Heart left ventricle (tissue), 16 donors: ENCODE data around the gene UPP1. TPM values are rescaled to one million over a fixed set of nuclear protein-coding genes. Genes with fewer than 3 reads are reported as not detected.

ENCODE experiments used
- ATAC-seq, 4 donors: fragments of 200-7000 bp; cut with Tn5 transposase; one replicate each; pipeline ENCODE4 v1.9.1; 2020 to 2022; ENCODE audit warnings: moderate library complexity in 4 of 4, mild to moderate bottlenecking in 3 of 4, moderate number of reproducible peaks in 1 of 4
- DNase-seq, 5 donors: peaks; one replicate each; pipeline ENCODE4 v3.0.0-alpha.2; 2020
- H3K27ac ChIP-seq, 12 donors: fragments of 200-600 bp; sonication (generic) in 4 of 12; one replicate each; pipeline versions ENCODE4 v1.5.0 to v1.8.0; 2016 to 2022; ENCODE audit warnings: mild to moderate bottlenecking in 2 of 12
- H3K27me3 ChIP-seq, 9 donors: fragments of 200-600 bp; sonication (generic) in 2 of 9; one replicate each; pipeline versions ENCODE4 v1.5.1 to v1.8.0; 2016 to 2022; ENCODE audit warnings: mild to moderate bottlenecking in 3 of 9
- H3K36me3 ChIP-seq, 9 donors: fragments of 200-600 bp; sonication (generic) in 2 of 9; one replicate each; pipeline versions ENCODE4 v1.5.0 to v1.8.0; 2018 to 2022; ENCODE audit warnings: mild to moderate bottlenecking in 2 of 9
- H3K4me1 ChIP-seq, 12 donors: fragments of 200-600 bp; sonication (generic) in 4 of 12; one replicate each; pipeline versions ENCODE4 v1.5.0 to v1.8.0; 2016 to 2022; ENCODE audit warnings: mild to moderate bottlenecking in 3 of 12
- H3K4me3 ChIP-seq, 12 donors: fragments of 200-600 bp; sonication (generic) in 4 of 12; one replicate each; pipeline versions ENCODE4 v1.5.0 to v1.8.0; 2017 to 2022; ENCODE audit warnings: mild to moderate bottlenecking in 9 of 12, moderate library complexity in 4 of 12
- H3K9me3 ChIP-seq, 12 donors: fragments of 200-600 bp; sonication (generic) in 4 of 12; one replicate each; pipeline versions ENCODE4 v1.5.0 to v1.8.0; 2016 to 2022; ENCODE audit warnings: mild to moderate bottlenecking in 1 of 12
- CTCF ChIP-seq, 12 donors: fragments of 200-600 bp; sonication (generic) in 4 of 12; IDR thresholded peaks; one replicate each; pipeline versions ENCODE4 v1.5.0 to v1.8.0; 2018 to 2022; ENCODE audit warnings: antibody characterized with exemption in 12 of 12, mild to moderate bottlenecking in 5 of 12
- POLR2A ChIP-seq, 2 donors: fragments of 450-650 bp; IDR thresholded peaks; one replicate each; pipeline ENCODE4 v1.6.1; 2017; ENCODE audit warnings: antibody characterized with exemption in 2 of 2, mild to moderate bottlenecking in 2 of 2, moderate library complexity in 2 of 2
- WGBS, 4 donors: extraction: QIAGEN DNeasy Blood & Tissue Kit in 2 of 4; methylation state at CpG; one replicate each; pipeline versions ENCODE4 v1.1.5 to v1.1.7; 2013 to 2018; 5-methylcytosine and 5-hydroxymethylcytosine counted together
- intact Hi-C, 10 donors: fragments of 100-400 bp; cut with DNase I; formaldehyde crosslinking; loops; one replicate each; pipeline versions ENCODE4 v1.11.1 to v1.14.2; 2022
- polyA plus RNA-seq, 2 donors: library from polyadenylated mRNA; stranded (reverse); fragments of 200-250 nt; gene quantifications; one replicate each; pipeline ENCODE4 v1.2.3, GENCODE V29; 2013
- total RNA-seq, 9 donors: library from RNA; depleted of rRNA in 2 of 9; stranded (reverse); fragments of >200 nt in 2 of 9; fragmentation: NEBNext Ultra II Directional in 3 of 9; extraction: Animal tissue kit (Norgen Biotek cat#: 25700) in 3 of 9; gene quantifications; one replicate each; pipeline versions ENCODE4 v1.1.0 to v1.2.4, GENCODE V29; 2016 to 2023
- donor health status: ischemic (EF 13 %, LVEDD 7.1; RV severe dilation, severe dysfunction).
- donor health status: healthy with polysubstance abuse.
- donor health status: DM: no; HTN: yes; CAD: no.
- donor health status: DM: no; HTN: no; CAD: no.
- donor health status: ischemic (EF 25% LVEDD 6.9; RV normal size, moderate dysfunction).
- donor health status: ischemic (EF 25% LVEDD 5.7; RV mildly dilated, moderate dysfunction).
- donor health status: healthy.
- donor health status: DM: yes; HTN: yes; CAD: no.
- donor health status: ischemic (EF 35%, LVEDD 5.7; RV mildly dilated, moderate dysfunction).
- donor health status: nonischemic (EF 11% LVEDD 7.7; RV severe dilation, severe dysfunction).
- donor health status: DM: yes; HTN: yes; CAD: no.
- donor health status: PGD.
- donor health status: ischemic (EF 29% LVEDD 5.4; RV normal size, mild dysfunction).
- donor health status: nonischemic (EF 23%, LVEDD 6.1; RV moderate dilation, normal function).

Gene UPP1
- total and polyA plus RNA-seq, 11 donors, result 5.8 to 33.2 (median 18.8) TPM

DNA sequence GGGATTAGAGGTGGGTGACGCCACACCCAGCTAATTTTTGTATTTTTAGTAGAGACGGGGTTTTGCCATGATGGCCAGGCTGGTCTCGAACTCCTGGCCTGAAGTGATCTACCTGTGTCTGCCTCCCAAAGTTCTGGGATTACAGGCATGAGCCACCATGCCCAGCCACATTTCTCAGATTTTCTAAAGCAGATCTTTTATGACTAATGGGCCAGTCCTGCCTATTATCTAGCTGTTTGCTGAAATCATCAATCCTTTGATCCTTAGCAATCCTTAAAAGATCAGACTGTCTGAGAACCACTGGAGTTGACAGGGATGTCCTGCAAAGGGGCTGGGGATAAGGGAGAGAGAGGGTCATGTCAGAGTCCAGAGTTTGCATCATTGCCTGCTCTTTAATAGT lies 61.0 kb downstream of the UPP1 start:
- H3K27me3 ChIP-seq, result peaks cover 0 to 23% (median 0%) of the 10 kb centered on the region in 9 donors
- no peaks in the 10 kb centered on the region for H3K4me1 ChIP-seq
- no peak for TF ChIP-seq CTCF (IDR thresholded peaks at IDR 0.05)
- WGBS, 4 donors, result 73 to 94% (median 92%) methylated on average over 3 of the region's 3 CpGs
- no peak overlapping the region for H3K4me3 ChIP-seq
- no peak overlapping the region for H3K27ac ChIP-seq
- intact Hi-C loops, result no loop called here
- no peak for DNase-seq
- peaks cover 0 to 5% (median 0%) of the 10 kb centered on the region in 12 donors for H3K9me3 ChIP-seq
- H3K36me3 ChIP-seq, result no peaks in the 10 kb centered on the region
- no peak for ATAC-seq

GRCh38 chr7:48154792-48155413 lies 65.8 kb downstream of the UPP1 start:
- H3K36me3 ChIP-seq, result no peaks in the 10 kb centered on the region
- intact Hi-C loops, result no loop called here
- no peak for DNase-seq
- H3K9me3 ChIP-seq, result peaks cover 0 to 5% (median 0%) of the 10 kb centered on the region in 12 donors
- ATAC-seq, result no peak
- H3K4me1 ChIP-seq, result no peaks in the 10 kb centered on the region
- 81 to 90% (median 86%) methylated on average over 8 of the region's 8 CpGs for WGBS, 4 donors
- peaks cover 0 to 5% (median 0%) of the 10 kb centered on the region in 9 donors for H3K27me3 ChIP-seq
- TF ChIP-seq CTCF (IDR thresholded peaks at IDR 0.05), result peak in 7 of 12 donors; percentile 11 to 39 (median 29)
- no peak for TF ChIP-seq POLR2A (IDR thresholded peaks at IDR 0.05)
- H3K4me3 ChIP-seq, result no peak overlapping the region
- no peak overlapping the region for H3K27ac ChIP-seq

Other genes starting within 250 kb of the UPP1 start
- gene PKD1L1, start 140.8 kb upstream of the UPP1 start, total RNA-seq, result 1 to 10 TPM; 1.1 to 3.7 (median 2.5) TPM
- 1 to 10 TPM; 1.3 to 2.1 TPM for gene PKD1L1, start 140.8 kb upstream of the UPP1 start, polyA plus RNA-seq
- gene HUS1, start 109.7 kb upstream of the UPP1 start, total RNA-seq, result 10 to 100 TPM; 21.9 to 43.3 (median 27.5) TPM
- gene HUS1, start 109.7 kb upstream of the UPP1 start, polyA plus RNA-seq, result 10 to 100 TPM; 10.9 to 20.0 TPM
- not detected for gene SUN3, start 60.2 kb upstream of the UPP1 start, total RNA-seq
- not detected for gene SUN3, start 60.2 kb upstream of the UPP1 start, polyA plus RNA-seq
- gene C7orf57, start 53.7 kb upstream of the UPP1 start, total RNA-seq, result under 1 TPM in 1 of 9 donors, not detected in 8; 0.27 TPM
- gene C7orf57, start 53.7 kb upstream of the UPP1 start, polyA plus RNA-seq, result under 1 TPM in 1 of 2 donors, not detected in 1; 0.03 TPM
- under 1 TPM in 7 of 9 donors, not detected in 2; 0.04 to 0.29 (median 0.09) TPM for gene ABCA13, start 82.2 kb downstream of the UPP1 start, total RNA-seq
- gene ABCA13, start 82.2 kb downstream of the UPP1 start, polyA plus RNA-seq, result under 1 TPM in 1 of 2 donors, not detected in 1; 0.01 TPM